GM06990 (cell line): ENCODE data around the gene PCBP3.
"Not testable (repeated sequence)": the region's sequence is repeated elsewhere in the genome, so short reads cannot be mapped to it uniquely, and the experiment has no call there.

Source experiments
- DNase-seq: peaks from one replicate; pipeline ENCODE4 v3.0.0-alpha.2; 2011; ENCODE audit not compliant: insufficient read length; ENCODE audit errors: extremely low read depth
- H3K27me3 ChIP-seq: replicated peaks from 2 replicates; pipeline ENCODE4 v1.6.0; 2011; ENCODE audit warnings: low read length; ENCODE audit not compliant: control insufficient read depth, insufficient read depth
- H3K36me3 ChIP-seq: 2 replicates; pipeline ENCODE4 v1.5.1; 2011; ENCODE audit warnings: low read length; ENCODE audit not compliant: control insufficient read depth, insufficient read depth
- H3K4me3 ChIP-seq: replicated peaks from 2 replicates; pipeline ENCODE4 v1.5.1; 2011; ENCODE audit warnings: low read depth, mild to moderate bottlenecking, control low read depth, low read length
- CTCF ChIP-seq: IDR thresholded peaks from 2 replicates; pipeline ENCODE4 v1.5.1; 2011; ENCODE audit warnings: low read length, control low read depth, mild to moderate bottlenecking, inconsistent platforms; ENCODE audit not compliant: insufficient read depth, poor library complexity, severe bottlenecking

Gene PCBP3

DNA sequence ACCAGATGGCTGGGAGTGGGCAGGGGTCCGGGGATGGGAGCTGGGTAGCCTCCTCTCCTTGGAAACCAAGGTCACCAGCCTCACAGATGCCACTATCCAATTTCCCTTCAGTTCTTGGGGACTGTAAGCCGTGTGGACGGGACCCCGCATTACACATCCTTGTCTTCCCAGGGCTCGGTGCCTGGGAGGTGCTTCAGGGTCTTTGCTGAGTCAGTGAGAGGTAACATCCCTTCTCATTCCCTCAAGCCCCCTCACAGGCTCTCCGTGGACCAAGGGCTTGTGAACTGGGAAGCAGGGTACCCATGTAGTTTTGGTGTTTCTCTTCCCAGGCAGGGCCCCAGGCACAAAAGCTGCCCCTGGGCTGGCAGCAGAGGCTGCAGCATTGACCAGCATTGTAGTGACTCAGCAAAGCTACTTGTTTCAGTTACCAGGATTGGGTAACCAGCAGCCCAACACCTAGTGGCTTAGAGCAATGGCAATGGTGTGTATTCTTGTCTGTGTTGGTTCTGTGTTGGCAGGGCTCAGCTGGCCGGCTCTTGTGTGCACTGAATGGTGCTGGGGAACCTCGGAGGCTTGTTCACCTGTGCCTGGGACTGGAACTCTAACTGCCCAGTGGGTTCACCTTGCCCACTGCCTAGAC, 24.6 kb upstream of the PCBP3 start:
- H3K4me3 ChIP-seq = no peak overlapping the region
- TF ChIP-seq CTCF = no peak
- no peaks in the 10 kb centered on the region for H3K36me3 ChIP-seq
- no peaks in the 10 kb centered on the region; the same call in 1 of the 2 replicates for H3K27me3 ChIP-seq
- DNase-seq = no peak

DNA sequence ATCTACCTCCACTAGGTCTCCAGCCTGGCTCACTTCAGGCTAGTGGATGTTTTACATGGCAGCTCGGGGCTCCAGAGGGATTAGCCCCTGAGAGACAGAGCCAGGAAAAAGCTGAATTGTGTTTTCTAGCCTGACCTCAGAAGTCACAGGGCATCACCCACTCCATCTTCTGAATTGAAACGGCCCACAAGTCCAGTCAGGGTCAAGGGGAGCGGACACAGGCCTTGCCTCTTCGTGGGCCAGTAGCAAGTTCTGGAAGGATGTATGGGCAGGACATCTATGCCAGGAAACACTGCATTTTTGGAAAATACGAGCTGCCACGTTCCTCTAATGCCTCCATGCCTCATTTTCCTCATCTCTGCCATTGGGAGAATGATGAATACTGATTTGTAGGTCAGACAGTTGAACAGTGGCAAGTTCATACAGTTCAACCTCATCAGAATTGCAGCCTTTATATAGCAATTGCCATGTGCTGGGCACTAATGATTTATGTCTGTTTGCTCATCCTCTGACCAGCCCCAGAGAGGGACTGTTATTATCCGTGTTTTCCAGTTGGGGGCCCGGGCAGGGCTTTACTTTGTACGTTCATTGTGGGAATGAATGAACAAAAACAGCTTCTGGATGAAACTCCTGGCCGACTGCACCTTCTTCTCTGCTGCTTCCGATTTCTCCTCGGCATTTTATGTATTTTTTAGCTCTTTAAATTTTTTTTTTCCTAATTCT, 23.2 kb upstream of the PCBP3 start:
- Histone ChIP-seq H3K27me3 (no peaks in the 10 kb centered on the region; the same call in 1 of the 2 replicates), H3K36me3 (no peaks in the 10 kb centered on the region), H3K4me3 (no peak overlapping the region)
- DNase-seq = no peak
- no peak for TF ChIP-seq CTCF

DNA sequence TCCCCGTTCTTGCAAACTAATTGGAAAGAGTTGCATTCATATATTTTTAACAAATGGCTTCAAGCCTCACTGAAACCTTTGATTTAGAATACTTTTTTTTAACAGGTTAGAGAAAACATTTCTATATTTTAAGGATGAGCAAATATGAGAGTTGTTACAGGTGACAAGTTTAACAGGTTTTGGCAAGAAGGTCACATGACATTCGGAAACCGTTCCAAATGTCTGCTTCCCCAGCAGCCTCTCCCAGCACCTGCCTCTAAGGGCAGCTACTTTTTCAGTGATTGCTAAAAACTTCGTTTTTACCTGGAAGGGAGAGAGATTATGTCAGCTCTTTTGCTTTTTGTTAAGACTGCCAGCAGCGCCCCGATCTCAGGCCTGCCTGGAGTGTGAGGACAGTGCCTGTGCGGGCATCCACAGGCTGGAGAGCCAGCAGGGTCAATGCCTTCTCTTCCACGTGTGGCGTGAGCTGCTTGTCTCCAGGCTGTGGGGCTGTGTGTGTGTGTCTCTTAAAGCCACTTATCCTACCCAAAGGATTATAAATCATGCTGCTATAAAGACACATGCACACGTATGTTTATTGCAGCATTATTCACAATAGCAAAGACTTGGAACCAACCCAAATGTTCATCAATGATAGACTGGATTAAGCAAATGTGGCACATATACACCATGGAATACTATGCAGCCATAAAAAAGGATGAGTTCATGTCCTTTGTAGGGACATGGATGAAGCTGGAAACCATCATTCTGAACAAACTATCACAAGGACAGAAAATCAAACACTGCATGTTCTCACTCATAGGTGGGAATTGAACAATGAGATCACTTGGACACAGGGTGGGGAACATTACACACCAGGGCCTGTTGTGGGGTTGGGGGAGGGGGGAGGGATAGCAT, 21.8 kb upstream of the PCBP3 start:
- H3K4me3 ChIP-seq, DNase-seq, H3K36me3 ChIP-seq, H3K27me3 ChIP-seq: not testable (repeated sequence)

GRCh38 chr21:45622416-45623097, 21.0 kb upstream of the PCBP3 start:
- Histone ChIP-seq H3K4me3 (no peak overlapping the region), H3K36me3 (no peaks in the 10 kb centered on the region), H3K27me3 (no peaks in the 10 kb centered on the region; the same call in 1 of the 2 replicates)
- DNase-seq = no peak
- no peak for TF ChIP-seq CTCF

DNA sequence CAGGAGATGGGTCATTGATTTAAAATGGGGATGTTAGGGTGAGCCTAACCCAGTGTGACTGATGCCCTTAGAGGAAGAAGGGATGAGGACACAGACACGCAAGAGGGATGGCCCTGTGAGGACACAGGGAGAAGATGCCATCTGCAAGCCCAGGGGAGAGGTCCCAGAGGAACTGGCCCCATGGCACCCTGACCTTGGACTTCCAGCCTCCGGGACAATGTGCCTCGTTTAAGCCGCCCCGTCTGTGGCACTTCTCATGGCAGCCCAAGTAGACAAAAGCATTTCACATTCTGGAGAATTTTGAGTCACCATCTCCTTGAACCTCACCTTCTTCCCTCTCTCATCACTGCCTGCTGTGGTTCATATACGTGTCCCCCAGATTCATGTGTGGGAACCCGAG, 20.1 kb upstream of the PCBP3 start:
- TF ChIP-seq CTCF = no peak
- Histone ChIP-seq H3K27me3 (no peaks in the 10 kb centered on the region; the same call in 1 of the 2 replicates), H3K4me3 (no peak overlapping the region), H3K36me3 (no peaks in the 10 kb centered on the region)
- no peak for DNase-seq

DNA sequence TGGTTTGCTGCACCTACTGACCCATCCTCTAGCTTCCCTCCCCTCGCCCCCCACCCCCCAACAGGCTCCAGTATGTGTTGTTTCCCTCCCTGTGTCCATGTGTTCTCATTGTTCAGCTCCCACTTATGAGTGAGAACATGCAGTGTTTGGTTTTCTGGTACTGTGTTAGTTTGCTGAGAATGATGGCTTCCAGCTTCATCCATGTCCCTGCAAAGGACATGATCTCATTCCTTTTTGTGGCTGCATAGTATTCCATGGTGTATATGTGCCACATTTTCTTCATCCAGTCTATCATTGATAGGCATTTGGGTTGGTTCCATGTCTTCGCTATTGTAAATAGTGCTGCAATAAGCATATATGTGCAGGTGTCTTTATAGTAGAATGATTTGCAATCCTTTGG, 17.4 kb upstream of the PCBP3 start:
- not testable (repeated sequence) for H3K4me3 ChIP-seq, H3K36me3 ChIP-seq, H3K27me3 ChIP-seq, DNase-seq
